HT-29 (cell line): ENCODE data around the gene TMEM170A. TPM values are rescaled to one million over a fixed set of nuclear protein-coding genes. Genes with fewer than 3 reads are reported as not detected.

ENCODE experiments used
- DNase-seq: peaks from one replicate; pipeline ENCODE4 v3.0.0-alpha.2; 2015; ENCODE audit warnings: low spot score
- small RNA-seq: library from RNA; depleted of rRNA; stranded (forward); fragments of <200 nt; gene quantifications from one replicate; pipeline ENCODE3, GENCODE V24; 2014
- total RNA-seq: library from RNA; depleted of rRNA; stranded (reverse); fragments of >200 nt; shearing (Covaris generic); gene quantifications from 2 replicates; pipeline ENCODE4 v1.2.3, GENCODE V29; 2014; rRNA removed

Gene TMEM170A
- total RNA-seq, 1 experiment from 2014 or later = 30.8 TPM

- no peak for DNase-seq
Measured at GRCh38 chr16:75402159-75402820, 62.2 kb downstream of the TMEM170A start.

GRCh38 chr16:75401691-75402090, 62.8 kb downstream of the TMEM170A start:
- DNase-seq = no peak

- no peak for DNase-seq
Measured at GRCh38 chr16:75398333-75398732, 66.2 kb downstream of the TMEM170A start.

GRCh38 chr16:75394941-75395340, 69.5 kb downstream of the TMEM170A start:
- no peak for DNase-seq

Small RNA genes within 50 kb of the gene (small RNA-seq; reads per million reads assigned to genes)
- gene RF00598 = not detected

Other genes with a start within 250 kb of the TMEM170A start
- gene CTRB1, start 245.7 kb downstream of the TMEM170A start, total RNA-seq = not detected in 2 replicates
- 230 and 270 TPM in 2 replicates for gene BCAR1, start 213.1 kb downstream of the TMEM170A start, total RNA-seq
- gene CFDP1, start 31.2 kb downstream of the TMEM170A start, total RNA-seq = 15.4 and 17.6 TPM in 2 replicates
- gene CHST6, start 30.8 kb upstream of the TMEM170A start, total RNA-seq = 0.05 TPM in 1 of 2 replicates, not detected in the other
- gene CHST5, start 71.4 kb upstream of the TMEM170A start, total RNA-seq = 0.25 and 1.6 TPM in 2 replicates
- gene TMEM231, start 91.6 kb upstream of the TMEM170A start, total RNA-seq = 8.4 and 11.0 TPM in 2 replicates
- 33.0 and 34.3 TPM in 2 replicates for gene GABARAPL2, start 101.7 kb upstream of the TMEM170A start, total RNA-seq
- gene ADAT1, start 158.6 kb upstream of the TMEM170A start, total RNA-seq = 28.7 and 45.0 TPM in 2 replicates
- gene KARS1, start 183.0 kb upstream of the TMEM170A start, total RNA-seq = 117 and 141 TPM in 2 replicates
- 21.6 and 22.5 TPM in 2 replicates for gene TERF2IP, start 183.1 kb upstream of the TMEM170A start, total RNA-seq
- gene CPHXL2, start 212.3 kb upstream of the TMEM170A start, total RNA-seq = not detected in 2 replicates
- not detected in 2 replicates for gene DUXB, start 236.8 kb upstream of the TMEM170A start, total RNA-seq